Liver (tissue), 3 donors: ENCODE measurements around the gene ALG1L2.
"Not testable (repeated sequence)": the region's sequence is repeated elsewhere in the genome, so short reads cannot be mapped to it uniquely, and the experiment has no call there.

Source experiments
- EGR1 ChIP-seq, 2 donors: IDR thresholded peaks; 2 replicates each; pipeline ENCODE4 v1.6.1; 2016 to 2018; ENCODE audit warnings: antibody characterized with exemption in 2 of 2, low read depth in 2 of 2
- GABPA ChIP-seq, 2 donors: IDR thresholded peaks in 1 of 2; conservative IDR thresholded peaks in 1 of 2; 2 replicates each; pipeline ENCODE4 v1.6.1; 2016; ENCODE audit warnings: antibody characterized with exemption in 2 of 2, mild to moderate bottlenecking in 1 of 2, moderate library complexity in 1 of 2
- JUND ChIP-seq, 2 donors: IDR thresholded peaks; 2 replicates each; pipeline ENCODE4 v1.6.1; 2016; ENCODE audit warnings: antibody characterized with exemption in 2 of 2
- RAD21 ChIP-seq, 2 donors: IDR thresholded peaks; 2 replicates each; pipeline ENCODE4 v1.6.1; 2016; ENCODE audit warnings: antibody characterized with exemption in 2 of 2, mild to moderate bottlenecking in 2 of 2
- SP1 ChIP-seq: IDR thresholded peaks from 2 replicates; pipeline ENCODE4 v1.6.1; 2018; ENCODE audit warnings: antibody characterized with exemption, mild to moderate bottlenecking
- TAF1 ChIP-seq: conservative IDR thresholded peaks from 2 replicates; pipeline ENCODE4 v1.6.1; 2016; ENCODE audit warnings: antibody characterized with exemption, mild to moderate bottlenecking
- TF ChIP-seq, protein P1 (sequence below): fragments of 150-350 bp; IDR thresholded peaks from 2 replicates; pipeline ENCODE4 v1.5.1; 2017; ENCODE audit warnings: improper control_type of control experiment, low read depth, low read length; ENCODE audit not compliant: missing input control
- TF ChIP-seq, protein P2 (sequence below): IDR thresholded peaks from 2 replicates; pipeline ENCODE4 v1.6.1; 2016; ENCODE audit warnings: antibody characterized with exemption, mild to moderate bottlenecking
- TF ChIP-seq, protein P3 (sequence below): IDR thresholded peaks from 2 replicates; pipeline ENCODE4 v1.6.1; 2016; ENCODE audit warnings: antibody characterized with exemption
- TF ChIP-seq, protein P4 (sequence below): IDR thresholded peaks from 2 replicates; pipeline ENCODE4 v1.6.1; 2016; ENCODE audit warnings: antibody characterized with exemption
- TF ChIP-seq, protein P5 (sequence below): IDR thresholded peaks from 2 replicates; pipeline ENCODE4 v1.6.1; 2016; ENCODE audit warnings: antibody characterized with exemption
- donor health status: healthy.
- donor health status: healthy.

DNA sequence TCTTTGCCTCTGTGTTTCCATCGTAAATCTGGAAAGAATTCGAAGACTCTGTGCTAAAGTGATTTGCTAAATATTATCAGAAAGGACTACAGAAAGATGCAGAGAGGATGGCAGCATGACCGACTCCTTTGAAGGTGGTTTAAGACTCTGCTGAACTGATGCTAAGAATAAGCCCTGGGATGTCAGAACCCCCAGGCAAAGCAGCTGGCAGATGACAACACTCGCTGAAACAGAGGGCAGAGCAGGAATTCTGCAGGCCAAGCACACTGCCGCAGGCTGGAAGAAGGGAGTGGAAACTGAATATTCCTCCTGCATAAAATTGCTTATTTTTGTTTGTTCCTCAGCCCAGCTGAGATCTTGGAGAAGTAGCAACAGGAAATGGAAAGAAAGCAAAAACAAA, 29.3 kb upstream of the ALG1L2 start:
- TF ChIP-seq, protein P1, sequence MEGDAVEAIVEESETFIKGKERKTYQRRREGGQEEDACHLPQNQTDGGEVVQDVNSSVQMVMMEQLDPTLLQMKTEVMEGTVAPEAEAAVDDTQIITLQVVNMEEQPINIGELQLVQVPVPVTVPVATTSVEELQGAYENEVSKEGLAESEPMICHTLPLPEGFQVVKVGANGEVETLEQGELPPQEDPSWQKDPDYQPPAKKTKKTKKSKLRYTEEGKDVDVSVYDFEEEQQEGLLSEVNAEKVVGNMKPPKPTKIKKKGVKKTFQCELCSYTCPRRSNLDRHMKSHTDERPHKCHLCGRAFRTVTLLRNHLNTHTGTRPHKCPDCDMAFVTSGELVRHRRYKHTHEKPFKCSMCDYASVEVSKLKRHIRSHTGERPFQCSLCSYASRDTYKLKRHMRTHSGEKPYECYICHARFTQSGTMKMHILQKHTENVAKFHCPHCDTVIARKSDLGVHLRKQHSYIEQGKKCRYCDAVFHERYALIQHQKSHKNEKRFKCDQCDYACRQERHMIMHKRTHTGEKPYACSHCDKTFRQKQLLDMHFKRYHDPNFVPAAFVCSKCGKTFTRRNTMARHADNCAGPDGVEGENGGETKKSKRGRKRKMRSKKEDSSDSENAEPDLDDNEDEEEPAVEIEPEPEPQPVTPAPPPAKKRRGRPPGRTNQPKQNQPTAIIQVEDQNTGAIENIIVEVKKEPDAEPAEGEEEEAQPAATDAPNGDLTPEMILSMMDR, result not testable (repeated sequence)
- TF ChIP-seq GABPA (IDR thresholded peaks at IDR 0.05 in 1 of 2, conservative IDR thresholded peaks at IDR 0.05 in 1 of 2); RAD21 (IDR thresholded peaks at IDR 0.05); JUND (IDR thresholded peaks at IDR 0.05); EGR1 (IDR thresholded peaks at IDR 0.05; ENCODE audit: low read depth in 2 of 2); TAF1; SP1: not testable (repeated sequence)
- TF ChIP-seq, protein P2, sequence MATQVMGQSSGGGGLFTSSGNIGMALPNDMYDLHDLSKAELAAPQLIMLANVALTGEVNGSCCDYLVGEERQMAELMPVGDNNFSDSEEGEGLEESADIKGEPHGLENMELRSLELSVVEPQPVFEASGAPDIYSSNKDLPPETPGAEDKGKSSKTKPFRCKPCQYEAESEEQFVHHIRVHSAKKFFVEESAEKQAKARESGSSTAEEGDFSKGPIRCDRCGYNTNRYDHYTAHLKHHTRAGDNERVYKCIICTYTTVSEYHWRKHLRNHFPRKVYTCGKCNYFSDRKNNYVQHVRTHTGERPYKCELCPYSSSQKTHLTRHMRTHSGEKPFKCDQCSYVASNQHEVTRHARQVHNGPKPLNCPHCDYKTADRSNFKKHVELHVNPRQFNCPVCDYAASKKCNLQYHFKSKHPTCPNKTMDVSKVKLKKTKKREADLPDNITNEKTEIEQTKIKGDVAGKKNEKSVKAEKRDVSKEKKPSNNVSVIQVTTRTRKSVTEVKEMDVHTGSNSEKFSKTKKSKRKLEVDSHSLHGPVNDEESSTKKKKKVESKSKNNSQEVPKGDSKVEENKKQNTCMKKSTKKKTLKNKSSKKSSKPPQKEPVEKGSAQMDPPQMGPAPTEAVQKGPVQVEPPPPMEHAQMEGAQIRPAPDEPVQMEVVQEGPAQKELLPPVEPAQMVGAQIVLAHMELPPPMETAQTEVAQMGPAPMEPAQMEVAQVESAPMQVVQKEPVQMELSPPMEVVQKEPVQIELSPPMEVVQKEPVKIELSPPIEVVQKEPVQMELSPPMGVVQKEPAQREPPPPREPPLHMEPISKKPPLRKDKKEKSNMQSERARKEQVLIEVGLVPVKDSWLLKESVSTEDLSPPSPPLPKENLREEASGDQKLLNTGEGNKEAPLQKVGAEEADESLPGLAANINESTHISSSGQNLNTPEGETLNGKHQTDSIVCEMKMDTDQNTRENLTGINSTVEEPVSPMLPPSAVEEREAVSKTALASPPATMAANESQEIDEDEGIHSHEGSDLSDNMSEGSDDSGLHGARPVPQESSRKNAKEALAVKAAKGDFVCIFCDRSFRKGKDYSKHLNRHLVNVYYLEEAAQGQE, result not testable (repeated sequence)
- TF ChIP-seq, protein P3, sequence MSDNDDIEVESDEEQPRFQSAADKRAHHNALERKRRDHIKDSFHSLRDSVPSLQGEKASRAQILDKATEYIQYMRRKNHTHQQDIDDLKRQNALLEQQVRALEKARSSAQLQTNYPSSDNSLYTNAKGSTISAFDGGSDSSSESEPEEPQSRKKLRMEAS, result not testable (repeated sequence)
- TF ChIP-seq, protein P4, sequence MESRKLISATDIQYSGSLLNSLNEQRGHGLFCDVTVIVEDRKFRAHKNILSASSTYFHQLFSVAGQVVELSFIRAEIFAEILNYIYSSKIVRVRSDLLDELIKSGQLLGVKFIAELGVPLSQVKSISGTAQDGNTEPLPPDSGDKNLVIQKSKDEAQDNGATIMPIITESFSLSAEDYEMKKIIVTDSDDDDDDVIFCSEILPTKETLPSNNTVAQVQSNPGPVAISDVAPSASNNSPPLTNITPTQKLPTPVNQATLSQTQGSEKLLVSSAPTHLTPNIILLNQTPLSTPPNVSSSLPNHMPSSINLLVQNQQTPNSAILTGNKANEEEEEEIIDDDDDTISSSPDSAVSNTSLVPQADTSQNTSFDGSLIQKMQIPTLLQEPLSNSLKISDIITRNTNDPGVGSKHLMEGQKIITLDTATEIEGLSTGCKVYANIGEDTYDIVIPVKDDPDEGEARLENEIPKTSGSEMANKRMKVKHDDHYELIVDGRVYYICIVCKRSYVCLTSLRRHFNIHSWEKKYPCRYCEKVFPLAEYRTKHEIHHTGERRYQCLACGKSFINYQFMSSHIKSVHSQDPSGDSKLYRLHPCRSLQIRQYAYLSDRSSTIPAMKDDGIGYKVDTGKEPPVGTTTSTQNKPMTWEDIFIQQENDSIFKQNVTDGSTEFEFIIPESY, result not testable (repeated sequence)
- TF ChIP-seq, protein P5, sequence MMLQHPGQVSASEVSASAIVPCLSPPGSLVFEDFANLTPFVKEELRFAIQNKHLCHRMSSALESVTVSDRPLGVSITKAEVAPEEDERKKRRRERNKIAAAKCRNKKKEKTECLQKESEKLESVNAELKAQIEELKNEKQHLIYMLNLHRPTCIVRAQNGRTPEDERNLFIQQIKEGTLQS, result not testable (repeated sequence)
